ENCODE measurements around the gene PDE10A. TPM values are rescaled to one million over a fixed set of nuclear protein-coding genes. Genes with fewer than 3 reads are reported as not detected.
"Not testable (repeated sequence)": the region's sequence is repeated elsewhere in the genome, so short reads cannot be mapped to it uniquely, and the experiment has no call there.

Gene PDE10A
- total RNA-seq, 2 donors from 2014 or later = not detected

DNA sequence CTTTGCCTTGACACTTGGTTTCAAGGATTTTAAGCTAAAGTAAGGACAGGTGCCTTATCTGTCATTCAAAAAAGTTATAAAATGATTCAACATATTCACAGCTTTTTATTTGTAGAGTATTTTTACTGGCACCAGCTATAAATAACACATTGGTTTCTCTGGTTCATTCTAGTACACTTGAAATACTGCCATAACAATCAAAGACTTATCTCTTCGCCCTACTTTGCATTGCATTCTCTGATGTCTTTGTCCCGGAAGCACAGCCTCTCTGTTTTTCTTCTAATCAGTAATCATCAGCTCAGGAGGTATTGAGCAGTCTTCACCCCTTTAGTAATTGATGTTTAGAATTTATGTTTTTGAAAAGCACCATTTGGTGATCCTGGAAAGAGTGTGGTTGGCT lies 156.4 kb downstream of the PDE10A start:
- no peaks in the 10 kb centered on the region for H3K9me3 Mint-ChIP-seq

GRCh38 chr6:165500214-165500907 lies 162.7 kb downstream of the PDE10A start:
- not testable (repeated sequence) for H3K27me3 Mint-ChIP-seq; H3K36me3 Mint-ChIP-seq (ENCODE audit: low read depth); H3K9me3 Mint-ChIP-seq; ATAC-seq (replicated peaks); H3K27ac Mint-ChIP-seq; H3K4me3 Mint-ChIP-seq; H3K4me1 Mint-ChIP-seq

More for the DNA sequence above, 156.4 kb downstream of the PDE10A start:
- Mint-ChIP-seq H3K36me3 (ENCODE audit: low read depth) (no peaks in the 10 kb centered on the region), H3K27me3 (no peaks in the 10 kb centered on the region), H3K4me1 (no peaks in the 10 kb centered on the region), H3K27ac (no peak overlapping the region), H3K4me3 (no peak overlapping the region)
- no peak for ATAC-seq (replicated peaks)

GRCh38 chr6:165497472-165497871 lies 165.6 kb downstream of the PDE10A start:
- no peak for ATAC-seq (replicated peaks)
- Mint-ChIP-seq H3K27ac (no peak overlapping the region), H3K27me3 (no peaks in the 10 kb centered on the region), H3K4me1 (no peaks in the 10 kb centered on the region), H3K36me3 (ENCODE audit: low read depth) (no peaks in the 10 kb centered on the region), H3K9me3 (no peaks in the 10 kb centered on the region), H3K4me3 (no peak overlapping the region)

- H3K9me3 Mint-ChIP-seq = peaks cover 4% of the 10 kb centered on the region
- no peak overlapping the region for H3K4me3 Mint-ChIP-seq
- H3K27ac Mint-ChIP-seq = no peak overlapping the region
- no peaks in the 10 kb centered on the region for H3K4me1 Mint-ChIP-seq
- no peaks in the 10 kb centered on the region for H3K36me3 Mint-ChIP-seq (ENCODE audit: low read depth)
- H3K27me3 Mint-ChIP-seq = no peaks in the 10 kb centered on the region
- ATAC-seq (replicated peaks) = no peak
Observed at GRCh38 chr6:165488624-165489295, 174.3 kb downstream of the PDE10A start.

GRCh38 chr6:165487950-165488349 lies 175.1 kb downstream of the PDE10A start:
- no peaks in the 10 kb centered on the region for H3K4me1 Mint-ChIP-seq
- no peak overlapping the region for H3K27ac Mint-ChIP-seq
- H3K9me3 Mint-ChIP-seq = peaks cover 4% of the 10 kb centered on the region
- H3K36me3 Mint-ChIP-seq (ENCODE audit: low read depth) = no peaks in the 10 kb centered on the region
- no peaks in the 10 kb centered on the region for H3K27me3 Mint-ChIP-seq
- ATAC-seq (replicated peaks) = no peak
- no peak overlapping the region for H3K4me3 Mint-ChIP-seq

DNA sequence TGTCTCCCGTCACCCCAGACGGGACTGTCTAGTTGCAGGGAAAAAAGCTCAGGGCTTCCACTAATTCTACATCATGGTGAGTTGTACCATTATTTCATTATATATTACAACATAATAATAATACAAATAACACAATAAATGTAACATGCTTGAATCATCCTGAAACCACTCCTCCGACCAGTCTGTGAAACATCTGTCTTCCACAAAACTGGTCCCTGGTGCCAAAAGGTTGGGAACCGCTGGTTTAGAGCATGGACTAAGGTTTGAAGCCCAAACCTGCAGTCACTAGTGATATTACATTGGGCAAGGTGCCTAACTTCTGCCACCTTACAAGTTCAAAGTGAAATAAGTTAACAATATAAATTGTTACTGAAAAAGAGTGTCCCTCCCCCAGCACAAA lies 175.7 kb downstream of the PDE10A start:
- Mint-ChIP-seq H3K4me1 (no peaks in the 10 kb centered on the region), H3K36me3 (ENCODE audit: low read depth) (no peaks in the 10 kb centered on the region), H3K27ac (no peak overlapping the region), H3K27me3 (no peaks in the 10 kb centered on the region), H3K4me3 (no peak overlapping the region), H3K9me3 (peaks cover 4% of the 10 kb centered on the region)
- no peak for ATAC-seq (replicated peaks)

DNA sequence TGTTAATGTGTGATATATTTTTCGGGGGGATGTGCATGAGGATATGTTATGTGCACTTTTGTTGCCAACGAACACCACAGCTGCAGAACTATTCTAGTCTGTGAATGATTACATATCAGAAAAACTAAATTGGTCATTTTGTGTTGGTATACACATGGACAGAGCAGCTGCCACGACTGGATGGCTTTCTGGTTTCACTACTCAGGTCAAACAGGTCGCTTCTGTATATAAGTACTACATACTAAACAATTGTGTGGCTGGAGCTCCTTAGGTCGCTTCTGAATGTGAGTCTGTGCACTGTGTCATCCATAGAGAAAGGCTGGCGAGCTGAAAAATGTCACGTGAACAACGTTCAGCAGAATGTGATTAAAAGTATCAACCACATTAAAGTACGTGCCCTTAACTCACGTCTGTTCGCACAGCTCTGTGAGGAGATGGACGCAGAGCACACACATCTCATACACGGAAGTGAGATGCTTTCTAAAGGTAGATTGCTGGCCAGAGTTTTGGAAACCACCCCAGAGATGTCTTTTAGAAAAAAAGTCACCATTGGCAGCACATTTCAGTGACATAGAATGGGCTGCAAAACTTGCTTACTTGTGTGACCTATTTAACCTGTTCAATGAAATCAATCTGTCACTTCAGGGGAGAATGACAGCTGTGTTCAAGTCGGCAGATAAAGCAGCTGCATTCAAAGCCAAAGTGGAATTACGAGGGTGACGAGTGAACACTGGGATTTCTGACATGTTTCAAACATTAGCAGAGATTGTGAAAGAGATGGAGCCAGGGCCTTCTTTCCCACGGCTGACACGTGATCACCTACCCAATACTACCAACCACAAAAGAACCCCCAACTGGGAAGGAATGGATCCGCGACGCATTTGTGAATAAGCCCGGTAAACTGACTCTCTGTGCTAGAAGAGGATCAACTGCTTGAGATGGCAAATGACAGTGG lies 176.6 kb downstream of the PDE10A start:
- Mint-ChIP-seq H3K36me3 (ENCODE audit: low read depth) (no peaks in the 10 kb centered on the region), H3K4me1 (no peaks in the 10 kb centered on the region), H3K9me3 (peaks cover 4% of the 10 kb centered on the region), H3K27ac (no peak overlapping the region), H3K27me3 (no peaks in the 10 kb centered on the region), H3K4me3 (no peak overlapping the region)
- ATAC-seq (replicated peaks) = no peak

DNA sequence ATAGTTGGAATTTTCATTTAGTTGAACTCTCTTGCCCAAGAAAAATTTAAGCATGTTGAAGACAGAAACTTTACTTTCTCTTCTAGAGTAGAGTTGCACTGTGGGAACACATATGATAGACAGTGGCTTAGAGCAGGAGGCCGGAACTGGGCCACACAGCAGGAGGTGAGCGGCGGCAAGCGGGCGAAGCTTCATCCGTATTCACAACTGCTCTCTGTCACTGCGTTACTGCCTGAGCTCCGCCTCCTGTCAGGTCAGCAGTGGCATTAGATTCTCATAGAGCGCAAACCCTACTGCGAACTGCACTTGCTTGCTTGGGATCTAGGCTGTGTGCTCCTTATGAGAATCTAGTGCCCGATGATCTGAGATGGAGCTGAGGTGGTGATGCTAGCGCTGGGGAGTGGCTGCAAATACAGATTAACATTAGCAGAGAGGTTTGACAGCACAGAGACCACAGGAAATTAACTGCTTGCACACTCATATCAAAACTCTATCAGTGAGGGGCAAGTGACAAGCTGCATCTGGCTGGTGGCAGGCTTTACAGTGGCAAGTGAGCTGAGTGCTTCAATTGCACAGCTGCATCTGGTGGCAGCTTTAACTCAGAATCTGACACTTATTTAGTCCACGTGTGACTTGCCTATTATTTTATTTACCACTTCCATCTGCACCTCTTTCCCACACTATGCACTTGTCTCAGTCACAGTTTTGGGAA lies 178.7 kb downstream of the PDE10A start:
- Mint-ChIP-seq H3K36me3 (ENCODE audit: low read depth) (no peaks in the 10 kb centered on the region), H3K27me3 (no peaks in the 10 kb centered on the region), H3K4me3 (no peak overlapping the region), H3K9me3 (no peaks in the 10 kb centered on the region), H3K4me1 (no peaks in the 10 kb centered on the region), H3K27ac (no peak overlapping the region)
- ATAC-seq (replicated peaks) = no peak

GRCh38 chr6:165481921-165482320 lies 181.1 kb downstream of the PDE10A start:
- H3K27ac Mint-ChIP-seq = no peak overlapping the region
- H3K9me3 Mint-ChIP-seq = no peaks in the 10 kb centered on the region
- H3K36me3 Mint-ChIP-seq (ENCODE audit: low read depth) = no peaks in the 10 kb centered on the region
- no peak overlapping the region for H3K4me3 Mint-ChIP-seq
- no peaks in the 10 kb centered on the region for H3K4me1 Mint-ChIP-seq
- ATAC-seq (replicated peaks) = no peak
- no peaks in the 10 kb centered on the region for H3K27me3 Mint-ChIP-seq

DNA sequence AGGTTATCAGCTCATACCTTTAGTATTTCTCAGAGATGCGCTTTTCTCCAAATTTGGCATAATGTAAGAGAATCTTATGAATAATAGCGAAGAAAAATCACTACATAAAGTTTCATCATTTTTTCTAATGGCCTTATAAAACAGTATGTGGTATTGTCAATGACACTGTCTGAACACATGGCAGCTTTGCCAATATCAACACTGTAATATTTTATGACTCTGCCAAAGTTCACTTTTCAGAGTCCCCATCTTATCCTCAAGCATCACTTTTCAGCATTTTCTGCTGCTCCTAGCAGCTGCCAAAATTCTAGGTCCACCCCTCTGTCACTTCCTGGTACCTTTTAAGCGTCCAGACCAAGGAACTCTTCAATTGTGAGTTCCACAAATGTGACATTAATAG lies 182.1 kb downstream of the PDE10A start:
- H3K27me3 Mint-ChIP-seq = no peaks in the 10 kb centered on the region
- H3K4me3 Mint-ChIP-seq = no peak overlapping the region
- no peaks in the 10 kb centered on the region for H3K4me1 Mint-ChIP-seq
- ATAC-seq (replicated peaks) = no peak
- H3K9me3 Mint-ChIP-seq = no peaks in the 10 kb centered on the region
- H3K27ac Mint-ChIP-seq = no peak overlapping the region
- no peaks in the 10 kb centered on the region for H3K36me3 Mint-ChIP-seq (ENCODE audit: low read depth)

DNA sequence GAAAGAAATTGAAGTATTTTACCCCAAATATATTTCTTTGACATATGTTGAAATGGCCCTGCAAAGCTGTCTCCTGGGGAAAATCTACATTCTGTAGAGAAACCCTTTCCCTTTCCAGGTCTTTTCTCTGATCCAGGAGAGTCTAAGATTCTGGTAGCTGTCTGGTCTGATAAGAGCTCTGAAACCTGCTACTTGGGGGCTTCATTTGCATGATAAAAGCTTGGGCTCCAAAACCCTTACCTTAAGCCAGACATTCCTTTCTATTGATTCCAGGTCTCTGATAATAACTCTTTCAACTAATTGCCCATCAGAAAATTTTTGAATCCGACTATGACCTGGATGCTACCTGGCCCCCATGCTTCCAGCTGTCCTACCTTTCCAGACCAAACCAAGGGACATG lies 184.5 kb downstream of the PDE10A start:
- no peaks in the 10 kb centered on the region for H3K9me3 Mint-ChIP-seq
- ATAC-seq (replicated peaks) = no peak

GRCh38 chr6:165469483-165469882 lies 193.6 kb downstream of the PDE10A start:
- Mint-ChIP-seq H3K4me1 (no peaks in the 10 kb centered on the region), H3K4me3 (no peak overlapping the region), H3K36me3 (ENCODE audit: low read depth) (no peaks in the 10 kb centered on the region), H3K9me3 (peaks cover 15% of the 10 kb centered on the region), H3K27ac (no peak overlapping the region), H3K27me3 (peaks cover 3% of the 10 kb centered on the region)
- ATAC-seq (replicated peaks) = no peak

More for the DNA sequence above, 184.5 kb downstream of the PDE10A start:
- no peaks in the 10 kb centered on the region for H3K36me3 Mint-ChIP-seq (ENCODE audit: low read depth)
- no peaks in the 10 kb centered on the region for H3K4me1 Mint-ChIP-seq
- H3K4me3 Mint-ChIP-seq = no peak overlapping the region
- no peak overlapping the region for H3K27ac Mint-ChIP-seq
- no peaks in the 10 kb centered on the region for H3K27me3 Mint-ChIP-seq

DNA sequence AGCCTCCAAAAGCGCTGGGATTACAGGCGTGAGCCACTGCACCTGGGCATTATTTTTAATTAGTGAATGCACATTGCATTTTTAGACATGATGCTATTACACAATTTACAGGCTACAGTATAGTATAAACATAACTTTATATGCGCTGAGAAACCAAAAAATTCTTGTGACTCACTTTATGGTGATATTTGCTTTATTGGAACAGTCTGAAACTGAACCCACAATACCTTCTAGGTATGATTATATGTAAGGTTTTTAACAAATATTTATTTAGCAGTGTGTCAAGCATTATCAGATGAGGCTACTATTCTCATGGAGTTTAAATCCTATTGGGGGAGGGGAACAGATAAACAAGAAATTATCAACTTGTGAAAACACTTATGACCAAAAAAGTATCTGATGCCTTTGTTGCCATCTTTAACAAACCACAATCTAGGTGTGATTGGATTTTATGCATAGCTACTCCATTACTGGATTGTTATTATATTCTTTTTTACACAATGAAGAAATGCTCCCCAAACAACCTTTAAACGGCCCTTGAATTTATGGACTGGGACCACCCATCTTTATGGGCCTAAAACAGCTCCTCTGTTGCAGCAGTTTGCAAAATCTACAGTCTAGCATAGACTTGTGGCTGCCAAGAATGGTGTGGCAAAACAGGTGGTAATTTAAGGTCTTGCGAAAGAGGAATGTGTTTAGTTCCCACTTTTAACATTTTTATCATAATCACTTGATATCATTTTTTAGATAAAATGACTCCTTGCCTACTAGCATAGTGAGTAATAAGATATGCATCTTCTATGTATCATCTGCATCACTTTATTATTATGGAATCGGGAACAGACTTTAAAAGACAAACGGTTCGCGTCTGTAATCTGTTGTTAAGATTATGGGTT lies 194.5 kb downstream of the PDE10A start:
- H3K27ac Mint-ChIP-seq = no peak overlapping the region
- H3K4me3 Mint-ChIP-seq = no peak overlapping the region
- peaks cover 20% of the 10 kb centered on the region for H3K9me3 Mint-ChIP-seq
- ATAC-seq (replicated peaks) = no peak
- peaks cover 3% of the 10 kb centered on the region for H3K27me3 Mint-ChIP-seq
- no peaks in the 10 kb centered on the region for H3K36me3 Mint-ChIP-seq (ENCODE audit: low read depth)
- H3K4me1 Mint-ChIP-seq = no peaks in the 10 kb centered on the region
